ENCODE results near the gene POU3F2. TPM values are rescaled to one million over a fixed set of nuclear protein-coding genes. Genes with fewer than 3 reads are reported as not detected.

Gene POU3F2
- total and polyA plus RNA-seq, 9 of the 15 experiments (the other 6 are each of a cell fraction or from before 2014, with no cell fraction given): 0.08 to 0.46 (median 0.36) TPM

- Histone ChIP-seq H3K79me2 (ENCODE audit: control insufficient read depth, insufficient read depth, low read length) (no peaks in the 10 kb centered on the region), H3K4me1 (replicated peaks in 1 of 2; ENCODE audit: control insufficient read depth in 2 of 2, insufficient read depth in 2 of 2, low read length in 2 of 2) (peaks cover 0 to 15% of the 10 kb centered on the region in 2 experiments; a peak in 1 of 5 replicates), H3K9ac (ENCODE audit: insufficient read depth in 1 of 2, low read depth in 2 of 2, low read length in 2 of 2) (no peak overlapping the region), H3K36me3 (ENCODE audit: control insufficient read depth, insufficient read depth, low read length) (no peaks in the 10 kb centered on the region), H3K4me2 (ENCODE audit: insufficient read depth, low read length) (no peak overlapping the region), H3K27ac (ENCODE audit: extremely low read depth, low read depth, low read length) (no peak overlapping the region), H4K20me1 (replicated peaks; ENCODE audit: control insufficient read depth, insufficient read depth, low read length) (no peaks in the 10 kb centered on the region), H2AFZ (ENCODE audit: low read depth, low read length) (no peak overlapping the region), H3K27me3 (ENCODE audit: control insufficient read depth in 2 of 2, insufficient read depth in 2 of 2, low read length in 2 of 2) (peaks cover 0 to 25% of the 10 kb centered on the region in 2 experiments; a peak in 2 of 5 replicates), H3K4me3 (no peak overlapping the region), H3K9me3 (replicated peaks; ENCODE audit: control insufficient read depth, insufficient read depth, low read depth, low read length) (no peaks in the 10 kb centered on the region; the same call in 1 of the 2 replicates), H3K9me1 (ENCODE audit: control insufficient read depth, insufficient read depth, low read length) (no peaks in the 10 kb centered on the region)
- no TSS peak for BruUV-seq (replicated peaks)
- in situ Hi-C loops (cut with MboI): no loop called here
- no peak for FAIRE-seq
- CTCF ChIA-PET (ENCODE audit: low intra/inter-chr PET ratio): no interaction called here
- TF ChIP-seq KLF13 (tag; IDR thresholded peaks at IDR 0.05; ENCODE audit: borderline replicate concordance, low read depth) (no peak), TAL1 (IDR thresholded peaks at IDR 0.05) (no peak), MCM3 (IDR thresholded peaks at IDR 0.05) (no peak), LARP7 (IDR thresholded peaks at IDR 0.05) (no peak), ZNF57 (CRISPR knock-in tag; IDR thresholded peaks at IDR 0.05) (no peak), ZNF134 (CRISPR knock-in tag; conservative IDR thresholded peaks at IDR 0.05) (no peak)
- 46% methylated on average over 29 of the region's 51 CpGs for WGBS (ENCODE audit: insufficient coverage, low coverage, missing lambda C conversion rate)
- POLR2A ChIA-PET: no interaction called here
- ATAC-seq: no peak
- no peak for DNase-seq (ENCODE audit: extremely low read depth in 1 of 4, low spot score in 3 of 4)
- intact Hi-C loops (cut with micrococcal nuclease): loop anchor here (1.0 to 5.0 kb wide), 5 partner anchors 75 to 1777 kb away; no protein-coding TSS in a partner anchor
These were observed 10.2 kb downstream of the POU3F2 start for GRCh38 chr6:98844244-98845210.
